ENCODE results near the gene QDPR. TPM values are rescaled to one million over a fixed set of nuclear protein-coding genes. Genes with fewer than 3 reads are reported as not detected.

The QDPR gene
- total RNA-seq, 1 donor from 2014 or later = 52.4 TPM

- DNase-seq (ENCODE audit: extremely low spot score, unreplicated experiment) = no peak
- Mint-ChIP-seq H3K4me1 (ENCODE audit: unreplicated experiment) (peaks cover 13% of the 10 kb centered on the region), H3K27me3 (no peaks in the 10 kb centered on the region), H3K36me3 (peaks cover 22% of the 10 kb centered on the region), H3K4me3 (no peak overlapping the region), H3K27ac (no peak overlapping the region), H3K9me3 (no peaks in the 10 kb centered on the region)
- no peak for TF ChIP-seq CTCF (conservative IDR thresholded peaks at IDR 0.05)
Measured at GRCh38 chr4:17504081-17504480, 7.8 kb downstream of the QDPR start.

- TF ChIP-seq CTCF (conservative IDR thresholded peaks at IDR 0.05) = no peak
- H3K27me3 Mint-ChIP-seq = no peaks in the 10 kb centered on the region
- H3K36me3 Mint-ChIP-seq = peaks cover 29% of the 10 kb centered on the region
- peaks cover 12% of the 10 kb centered on the region for H3K4me1 Mint-ChIP-seq (ENCODE audit: unreplicated experiment)
- H3K4me3 Mint-ChIP-seq = no peak overlapping the region
- no peak overlapping the region for H3K27ac Mint-ChIP-seq
- no peak for DNase-seq (ENCODE audit: extremely low spot score, unreplicated experiment)
- H3K9me3 Mint-ChIP-seq = no peaks in the 10 kb centered on the region
Measured at GRCh38 chr4:17502756-17503155, 9.1 kb downstream of the QDPR start.

- DNase-seq (ENCODE audit: extremely low spot score, unreplicated experiment) = no peak
- Mint-ChIP-seq H3K9me3 (no peaks in the 10 kb centered on the region), H3K27me3 (no peaks in the 10 kb centered on the region), H3K27ac (no peak overlapping the region), H3K4me1 (ENCODE audit: unreplicated experiment) (peaks cover 12% of the 10 kb centered on the region), H3K4me3 (no peak overlapping the region), H3K36me3 (peaks cover 30% of the 10 kb centered on the region)
- TF ChIP-seq CTCF (conservative IDR thresholded peaks at IDR 0.05) = no peak
Measured at GRCh38 chr4:17500574-17500973, 11.3 kb downstream of the QDPR start.

- no peak for TF ChIP-seq CTCF (conservative IDR thresholded peaks at IDR 0.05)
- no peak for DNase-seq (ENCODE audit: extremely low spot score, unreplicated experiment)
- Mint-ChIP-seq H3K9me3 (no peaks in the 10 kb centered on the region), H3K4me3 (no peak overlapping the region), H3K36me3 (peaks cover 20% of the 10 kb centered on the region), H3K27ac (no peak overlapping the region), H3K27me3 (no peaks in the 10 kb centered on the region), H3K4me1 (ENCODE audit: unreplicated experiment) (peaks cover under 1% of the 10 kb centered on the region)
Measured at GRCh38 chr4:17497890-17498523, 13.9 kb downstream of the QDPR start.

GRCh38 chr4:17494258-17495190 is 17.4 kb downstream of the QDPR start:
- Mint-ChIP-seq H3K36me3 (peaks cover 19% of the 10 kb centered on the region), H3K27me3 (no peaks in the 10 kb centered on the region), H3K9me3 (no peaks in the 10 kb centered on the region), H3K4me3 (no peak overlapping the region), H3K27ac (no peak overlapping the region), H3K4me1 (ENCODE audit: unreplicated experiment) (peaks cover 4% of the 10 kb centered on the region)
- DNase-seq (ENCODE audit: extremely low spot score, unreplicated experiment) = no peak
- no peak for TF ChIP-seq CTCF (conservative IDR thresholded peaks at IDR 0.05)
